WTC11 (cell line): ENCODE measurements around the gene FOXJ1. TPM values are rescaled to one million over a fixed set of nuclear protein-coding genes. Genes with fewer than 3 reads are reported as not detected.

Experiments used
- ATAC-seq: fragments of 200-7000 bp; cut with Tn5 transposase; 2 replicates; pipeline ENCODE4 v1.10.0; 2021; ENCODE audit warnings: mild to moderate bottlenecking, moderate library complexity
- CTCF ChIA-PET: fragments of 300-600 bp; sonication (Branson Sonifier 250); formaldehyde crosslinking; loops from one replicate; lab custom pipeline; 2021; ENCODE audit warnings: antibody characterized with exemption; lab: Charles Lee
- POLR2A ChIA-PET: fragments of 350-600 bp; sonication (Branson Sonifier 250); formaldehyde crosslinking; loops from one replicate; lab custom pipeline; 2021; ENCODE audit warnings: antibody characterized with exemption; lab: Charles Lee
- DNase-seq: peaks from one replicate; pipeline ENCODE4 v3.0.0; 2021; ENCODE audit warnings: low spot score
- H3K27ac Mint-ChIP-seq: 2 replicates; pipeline ENCODE4 v1.8.0; 2021; ENCODE audit warnings: mixed read lengths
- H3K27me3 Mint-ChIP-seq: 2 replicates; pipeline ENCODE4 v1.8.0; 2021; ENCODE audit warnings: low read depth, mild to moderate bottlenecking, moderate library complexity, mixed read lengths
- H3K36me3 Mint-ChIP-seq: 2 replicates; pipeline ENCODE4 v1.8.0; 2021; ENCODE audit warnings: mixed read lengths
- H3K4me1 Mint-ChIP-seq: 2 replicates; pipeline ENCODE4 v1.8.0; 2022; ENCODE audit warnings: mixed read lengths
- H3K4me3 Mint-ChIP-seq: 2 replicates; pipeline ENCODE4 v1.8.0; 2021; ENCODE audit warnings: mild to moderate bottlenecking, moderate library complexity, mixed read lengths
- H3K9me3 Mint-ChIP-seq: 2 replicates; pipeline ENCODE4 v1.8.0; 2021; ENCODE audit warnings: mixed read lengths
- ARID4B ChIP-seq: sonication (generic); formaldehyde crosslinking; IDR thresholded peaks from 2 replicates; pipeline ENCODE4 v1.8.0; 2023; ENCODE audit warnings: missing genetic modification reagents, mild to moderate bottlenecking, borderline replicate concordance
- ATF3 ChIP-seq: sonication (generic); formaldehyde crosslinking; conservative IDR thresholded peaks from 2 replicates; pipeline ENCODE4 v1.8.1; 2022; ENCODE audit warnings: mild to moderate bottlenecking, missing genetic modification reagents
- ERG ChIP-seq: fragments of 250-450 bp; sonication (Bioruptor Pico); IDR thresholded peaks from 2 replicates; pipeline ENCODE4 v1.8.0; 2021; ENCODE audit warnings: mild to moderate bottlenecking
- ESRRA ChIP-seq: sonication (generic); formaldehyde crosslinking; IDR thresholded peaks from 2 replicates; pipeline ENCODE4 v1.8.1; 2022; ENCODE audit warnings: mild to moderate bottlenecking, missing genetic modification reagents, borderline replicate concordance
- HMGA2 ChIP-seq: fragments of 250-450 bp; sonication (Bioruptor Pico); IDR thresholded peaks from 2 replicates; pipeline ENCODE4 v1.4.0; 2021; ENCODE audit warnings: mild to moderate bottlenecking, moderate library complexity
- HMGXB4 ChIP-seq: sonication (generic); formaldehyde crosslinking; IDR thresholded peaks from 2 replicates; pipeline ENCODE4 v1.8.1; 2023; ENCODE audit warnings: mild to moderate bottlenecking, moderate library complexity, missing genetic modification reagents
- IRF2 ChIP-seq: sonication (generic); formaldehyde crosslinking; IDR thresholded peaks from 2 replicates; pipeline ENCODE4 v1.8.0; 2022; ENCODE audit warnings: low read depth, missing genetic modification reagents, borderline replicate concordance
- MAX ChIP-seq: sonication (generic); formaldehyde crosslinking; IDR thresholded peaks from 2 replicates; pipeline ENCODE4 v1.8.0; 2022; ENCODE audit warnings: mild to moderate bottlenecking, missing genetic modification reagents
- NFE2L1 ChIP-seq: sonication (generic); formaldehyde crosslinking; IDR thresholded peaks from 2 replicates; pipeline ENCODE4 v1.8.1; 2023; ENCODE audit warnings: missing genetic modification reagents
- NFYB ChIP-seq: sonication (generic); formaldehyde crosslinking; conservative IDR thresholded peaks from 2 replicates; pipeline ENCODE4 v1.8.0; 2022; ENCODE audit warnings: low read depth, missing genetic modification reagents
- SMAD3 ChIP-seq: sonication (generic); formaldehyde crosslinking; IDR thresholded peaks from 2 replicates; pipeline ENCODE4 v1.8.0; 2022; ENCODE audit warnings: missing genetic modification reagents, mild to moderate bottlenecking, borderline replicate concordance
- SOX15 ChIP-seq: fragments of 250-450 bp; sonication (Bioruptor Pico); IDR thresholded peaks from 2 replicates; pipeline ENCODE4 v1.9.0; 2021; ENCODE audit warnings: mild to moderate bottlenecking
- ZNF121 ChIP-seq: sonication (generic); formaldehyde crosslinking; IDR thresholded peaks from 2 replicates; pipeline ENCODE4 v1.8.0; 2023; ENCODE audit warnings: missing genetic modification reagents
- ZNF396 ChIP-seq: fragments of 250-450 bp; sonication (Bioruptor Pico); IDR thresholded peaks from 2 replicates; pipeline ENCODE4 v1.8.0; 2021; ENCODE audit warnings: mild to moderate bottlenecking, moderate library complexity, borderline replicate concordance
- ZNF423 ChIP-seq: fragments of 250-450 bp; sonication (Bioruptor Pico); IDR thresholded peaks from 2 replicates; pipeline ENCODE4 v2.1.2; 2022; ENCODE audit warnings: mild to moderate bottlenecking, moderate library complexity
- ZNF425 ChIP-seq: fragments of 250-450 bp; sonication (Bioruptor Pico); conservative IDR thresholded peaks from 2 replicates; pipeline ENCODE4 v1.9.0; 2021; ENCODE audit warnings: mild to moderate bottlenecking
- ZNF512 ChIP-seq: sonication (generic); formaldehyde crosslinking; IDR thresholded peaks from 2 replicates; pipeline ENCODE4 v1.8.1; 2022; ENCODE audit warnings: missing genetic modification reagents, borderline replicate concordance
- total RNA-seq: library from RNA; stranded (reverse); gene quantifications from 3 replicates; pipeline ENCODE4 v1.2.3, GENCODE V29; 2021

FOXJ1 gene
- total RNA-seq, 1 experiment from 2014 or later = 11.8 TPM

GRCh38 chr17:76189741-76190140 is 48.7 kb upstream of the FOXJ1 start (continued):
- TF ChIP-seq ARID4B = no peak
- TF ChIP-seq ZNF423 = no peak
- TF ChIP-seq ZNF425 = no peak
- no peak for TF ChIP-seq ESRRA (CRISPR knock-in tag)
- TF ChIP-seq ATF3 (CRISPR knock-in tag) = no peak
- TF ChIP-seq ERG (CRISPR knock-in tag) = no peak
- no peak for TF ChIP-seq MAX (CRISPR knock-in tag)
- no peak for TF ChIP-seq SMAD3 (CRISPR knock-in tag)
- TF ChIP-seq HMGXB4 (CRISPR knock-in tag) = no peak

GRCh38 chr17:76189247-76189646 is 48.2 kb upstream of the FOXJ1 start:
- H3K4me3 Mint-ChIP-seq = no peak overlapping the region
- H3K36me3 Mint-ChIP-seq = no peaks in the 10 kb centered on the region
- no peaks in the 10 kb centered on the region for H3K9me3 Mint-ChIP-seq
- ATAC-seq (no peak), DNase-seq (no peak)
- no peaks in the 10 kb centered on the region for H3K27me3 Mint-ChIP-seq
- POLR2A ChIA-PET = no interaction called here
- peaks cover 25% of the 10 kb centered on the region for H3K4me1 Mint-ChIP-seq
- TF ChIP-seq ZNF512 (CRISPR knock-in tag) (no peak), NFYB (CRISPR knock-in tag) (no peak), HMGA2 (CRISPR knock-in tag) (no peak), IRF2 (CRISPR knock-in tag) (no peak), ZNF121 (no peak), SOX15 (CRISPR knock-in tag) (no peak), NFE2L1 (CRISPR knock-in tag) (no peak), ZNF423 (no peak), ZNF396 (CRISPR knock-in tag) (no peak)
- CTCF ChIA-PET = interaction anchor here (0.9 to 2.8 kb wide), 8 partner anchors 7 to 175 kb away, joined by 3 to 15 read pairs (median 4); no protein-coding TSS in a partner anchor
- H3K27ac Mint-ChIP-seq = 0 out of 2 replicates have a peak overlapping the region, but pooled peaks have one; percentile 62
